ENCODE data around the gene C19orf25.

C19orf25 gene

DNA sequence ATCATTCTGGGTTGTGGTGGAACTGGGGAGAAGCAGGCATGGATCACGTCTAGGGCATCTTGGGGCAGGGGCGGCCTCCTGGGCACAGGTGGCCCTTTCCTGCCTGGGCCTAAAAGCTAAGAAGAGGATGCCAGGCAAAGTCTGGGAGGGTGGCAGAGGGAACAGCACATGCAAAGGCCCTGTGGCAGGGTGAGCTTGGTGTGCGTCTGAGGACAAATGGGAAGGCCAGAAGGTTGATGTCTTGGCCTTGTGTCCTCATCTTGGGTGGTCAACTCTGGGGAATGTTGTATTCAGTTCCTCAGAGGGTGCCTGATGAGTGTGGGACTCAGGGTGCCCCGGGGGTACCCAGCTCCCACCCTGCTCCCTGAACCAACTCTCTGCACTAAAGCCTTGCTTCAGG lies 39.5 kb upstream of the C19orf25 start:
- no peaks in the 10 kb centered on the region for H3K27me3 ChIP-seq (ENCODE audit: control insufficient read depth, insufficient read depth, low read length)
- no peaks in the 10 kb centered on the region for H3K9me3 ChIP-seq (ENCODE audit: control insufficient read depth, low read length)
- H2AFZ ChIP-seq: no peak overlapping the region
- H3K79me2 ChIP-seq: no peaks in the 10 kb centered on the region
- TF ChIP-seq, protein P1, sequence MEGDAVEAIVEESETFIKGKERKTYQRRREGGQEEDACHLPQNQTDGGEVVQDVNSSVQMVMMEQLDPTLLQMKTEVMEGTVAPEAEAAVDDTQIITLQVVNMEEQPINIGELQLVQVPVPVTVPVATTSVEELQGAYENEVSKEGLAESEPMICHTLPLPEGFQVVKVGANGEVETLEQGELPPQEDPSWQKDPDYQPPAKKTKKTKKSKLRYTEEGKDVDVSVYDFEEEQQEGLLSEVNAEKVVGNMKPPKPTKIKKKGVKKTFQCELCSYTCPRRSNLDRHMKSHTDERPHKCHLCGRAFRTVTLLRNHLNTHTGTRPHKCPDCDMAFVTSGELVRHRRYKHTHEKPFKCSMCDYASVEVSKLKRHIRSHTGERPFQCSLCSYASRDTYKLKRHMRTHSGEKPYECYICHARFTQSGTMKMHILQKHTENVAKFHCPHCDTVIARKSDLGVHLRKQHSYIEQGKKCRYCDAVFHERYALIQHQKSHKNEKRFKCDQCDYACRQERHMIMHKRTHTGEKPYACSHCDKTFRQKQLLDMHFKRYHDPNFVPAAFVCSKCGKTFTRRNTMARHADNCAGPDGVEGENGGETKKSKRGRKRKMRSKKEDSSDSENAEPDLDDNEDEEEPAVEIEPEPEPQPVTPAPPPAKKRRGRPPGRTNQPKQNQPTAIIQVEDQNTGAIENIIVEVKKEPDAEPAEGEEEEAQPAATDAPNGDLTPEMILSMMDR (IDR thresholded peaks at IDR 0.05): no peak
- no peak overlapping the region for H3K4me2 ChIP-seq (ENCODE audit: low read length)
- no peaks in the 10 kb centered on the region for H3K4me1 ChIP-seq
- H3K4me3 ChIP-seq (ENCODE audit: low read depth, low read length): no peak overlapping the region
- H3K27ac ChIP-seq: no peak overlapping the region
- H3K36me3 ChIP-seq (ENCODE audit: control insufficient read depth, insufficient read depth, low read length): no peaks in the 10 kb centered on the region
- H3K9ac ChIP-seq: no peak overlapping the region

DNA sequence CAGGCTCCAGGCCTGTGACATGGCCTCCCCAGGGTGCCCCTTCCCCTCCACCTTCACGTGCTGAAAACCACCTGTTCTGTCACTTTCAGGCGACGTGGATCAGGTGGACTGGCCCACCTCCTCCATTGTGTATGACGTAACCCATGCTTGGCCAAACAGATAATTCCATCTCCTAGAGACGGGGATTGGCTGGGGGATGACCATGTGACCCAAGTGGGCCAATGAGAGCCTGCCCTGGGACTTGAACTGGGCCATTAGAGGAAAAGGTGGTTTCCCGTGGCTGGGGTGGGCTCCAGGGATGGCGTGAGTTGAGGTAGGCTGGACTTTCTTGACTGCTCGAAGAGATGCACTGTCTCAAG lies 37.4 kb upstream of the C19orf25 start:
- Histone ChIP-seq H3K9ac (no peak overlapping the region), H3K4me2 (ENCODE audit: low read length) (no peak overlapping the region), H3K27ac (no peak overlapping the region), H3K36me3 (ENCODE audit: control insufficient read depth, insufficient read depth, low read length) (no peaks in the 10 kb centered on the region), H3K27me3 (ENCODE audit: control insufficient read depth, insufficient read depth, low read length) (no peaks in the 10 kb centered on the region), H3K9me3 (ENCODE audit: control insufficient read depth, low read length) (no peaks in the 10 kb centered on the region), H3K79me2 (no peaks in the 10 kb centered on the region), H2AFZ (no peak overlapping the region), H3K4me1 (no peaks in the 10 kb centered on the region), H3K4me3 (ENCODE audit: low read depth, low read length) (no peak overlapping the region)
- TF ChIP-seq, protein P1 (IDR thresholded peaks at IDR 0.05): no peak

DNA sequence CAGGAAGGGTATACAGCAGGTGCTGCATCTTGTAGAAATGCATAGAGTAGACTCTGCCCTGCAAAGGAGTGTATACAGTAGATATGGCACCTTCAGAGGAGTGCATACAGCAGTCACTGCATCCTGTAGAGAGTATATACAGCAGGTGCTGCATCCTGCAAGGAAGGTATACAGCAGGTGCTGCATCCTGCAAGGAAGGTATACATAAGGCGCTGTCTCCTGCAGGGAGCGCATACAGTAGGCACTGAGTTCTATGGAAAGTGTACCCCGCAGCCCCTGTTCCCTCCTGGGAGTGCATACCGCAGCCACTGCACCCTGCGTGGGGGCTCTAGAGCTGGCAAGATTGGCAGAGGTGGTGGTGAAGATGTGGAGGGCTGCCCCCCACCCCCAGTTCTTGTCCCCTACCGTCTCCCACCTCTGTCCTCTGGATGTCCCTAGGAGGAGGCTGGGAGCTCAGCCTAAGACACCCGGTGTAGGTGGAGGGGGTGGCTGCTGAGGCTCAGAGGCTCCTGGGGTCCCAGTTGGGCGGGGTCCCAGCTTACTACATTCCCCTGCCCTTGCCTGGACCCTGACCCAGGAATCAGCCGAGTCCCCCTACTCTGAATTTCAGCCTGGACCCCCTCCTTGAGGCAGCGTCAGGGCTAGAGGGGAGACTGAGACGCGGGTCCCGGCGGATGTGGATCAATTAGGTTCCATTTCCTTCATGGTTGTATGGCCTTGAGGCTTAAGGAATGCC lies 36.1 kb upstream of the C19orf25 start:
- H3K9me3 ChIP-seq (ENCODE audit: control insufficient read depth, low read length): no peaks in the 10 kb centered on the region
- TF ChIP-seq, protein P1 (IDR thresholded peaks at IDR 0.05): no peak
- no peaks in the 10 kb centered on the region for H3K27me3 ChIP-seq (ENCODE audit: control insufficient read depth, insufficient read depth, low read length)
- no peaks in the 10 kb centered on the region for H3K36me3 ChIP-seq (ENCODE audit: control insufficient read depth, insufficient read depth, low read length)
- no peaks in the 10 kb centered on the region for H3K79me2 ChIP-seq
- H3K9ac ChIP-seq: no peak overlapping the region
- H2AFZ ChIP-seq: no peak overlapping the region
- H3K4me2 ChIP-seq (ENCODE audit: low read length): no peak overlapping the region
- no peak overlapping the region for H3K27ac ChIP-seq
- H3K4me1 ChIP-seq: no peaks in the 10 kb centered on the region
- H3K4me3 ChIP-seq (ENCODE audit: low read depth, low read length): no peak overlapping the region

DNA sequence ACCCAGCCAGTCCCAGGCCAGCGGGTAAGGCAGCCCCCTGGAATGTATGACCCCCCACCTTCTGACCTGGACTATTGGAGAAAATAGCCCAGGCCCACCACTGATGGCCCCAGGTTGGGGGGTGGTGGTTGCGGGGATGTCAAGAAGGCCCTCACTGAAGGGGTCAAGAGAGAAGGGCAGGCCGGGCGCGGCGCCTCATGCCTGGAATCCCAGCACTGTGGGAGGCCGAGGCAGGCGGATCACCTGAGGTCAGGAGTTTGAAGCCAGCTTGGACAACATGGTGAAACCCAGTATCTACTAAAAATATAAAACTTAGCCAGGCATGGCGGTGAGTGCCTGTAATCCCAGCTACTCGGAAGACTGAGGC lies 35.3 kb upstream of the C19orf25 start:
- Histone ChIP-seq H3K27me3 (ENCODE audit: control insufficient read depth, insufficient read depth, low read length) (no peaks in the 10 kb centered on the region), H3K9ac (no peak overlapping the region), H3K4me3 (ENCODE audit: low read depth, low read length) (no peak overlapping the region), H2AFZ (no peak overlapping the region), H3K4me1 (no peaks in the 10 kb centered on the region), H3K79me2 (no peaks in the 10 kb centered on the region), H3K27ac (no peak overlapping the region), H3K4me2 (ENCODE audit: low read length) (no peak overlapping the region), H3K9me3 (ENCODE audit: control insufficient read depth, low read length) (no peaks in the 10 kb centered on the region), H3K36me3 (ENCODE audit: control insufficient read depth, insufficient read depth, low read length) (no peaks in the 10 kb centered on the region)
- TF ChIP-seq, protein P1 (IDR thresholded peaks at IDR 0.05): no peak

All from parathyroid adenoma (tissue), 2 donors.